Smooth muscle cell (in vitro differentiated cells): Measurements from ENCODE around the gene SMAD3. TPM values are rescaled to one million over a fixed set of nuclear protein-coding genes. Genes with fewer than 3 reads are reported as not detected.
A peak's percentile ranks its signal among the peaks of the same experiment; 100 is the strongest.

Experiments
- DNase-seq: peaks from one replicate; lab custom pipeline; 2025; ENCODE audit not compliant: unreplicated experiment; lab: John Stamatoyannopoulos, UW
- H2AFZ ChIP-seq: fragments of 200-600 bp; sonication (generic); 2 replicates; pipeline ENCODE4 v1.6.0; 2016; ENCODE audit warnings: antibody characterized with exemption, low read depth, mild to moderate bottlenecking
- H3F3A ChIP-seq: fragments of 200-600 bp; sonication (generic); 2 replicates; pipeline ENCODE4 v1.6.0; 2017; ENCODE audit warnings: antibody characterized with exemption, low read depth
- H3K27ac ChIP-seq: fragments of 200-600 bp; sonication (generic); 2 replicates; pipeline ENCODE4 v1.5.1; 2016; ENCODE audit warnings: low read depth, mild to moderate bottlenecking
- H3K27me3 ChIP-seq: fragments of 200-600 bp; sonication (generic); 2 replicates; pipeline ENCODE4 v1.6.1; 2016; ENCODE audit warnings: low read depth, mild to moderate bottlenecking
- H3K36me3 ChIP-seq: fragments of 200-600 bp; sonication (generic); 2 replicates; pipeline ENCODE4 v1.5.1; 2016; ENCODE audit warnings: low read depth
- H3K4me1 ChIP-seq: fragments of 200-600 bp; sonication (generic); 2 replicates; pipeline ENCODE4 v1.5.1; 2016; ENCODE audit warnings: low read depth
- H3K4me2 ChIP-seq: fragments of 200-600 bp; sonication (generic); 2 replicates; pipeline ENCODE4 v1.6.0; 2016; ENCODE audit warnings: mild to moderate bottlenecking
- H3K4me3 ChIP-seq: fragments of 200-600 bp; sonication (generic); 2 replicates; pipeline ENCODE4 v1.5.1; 2016; ENCODE audit warnings: mild to moderate bottlenecking
- H3K79me2 ChIP-seq: fragments of 200-600 bp; sonication (generic); 2 replicates; pipeline ENCODE4 v1.6.0; 2016; ENCODE audit warnings: low read depth, mild to moderate bottlenecking
- H3K9ac ChIP-seq: fragments of 200-600 bp; sonication (generic); 2 replicates; pipeline ENCODE4 v1.6.0; 2016; ENCODE audit warnings: low read depth
- H3K9me3 ChIP-seq: fragments of 200-600 bp; sonication (generic); replicated peaks from 2 replicates; pipeline ENCODE4 v1.5.1; 2016; ENCODE audit warnings: low read depth
- H4K20me1 ChIP-seq: fragments of 200-600 bp; sonication (generic); 2 replicates; pipeline ENCODE4 v1.6.0; 2016; ENCODE audit warnings: low read depth
- WGBS: methylation state at CpG from one replicate; pipeline ENCODE4 v1.1.7; 2016; ENCODE audit warnings: low lambda C conversion rate; 5-methylcytosine and 5-hydroxymethylcytosine counted together
- polyA plus RNA-seq: library from polyadenylated mRNA; unstranded; fragments of >200 nt; fragmentation: Nextera tagmentation; extraction: Ambion mirVana; gene quantifications from 2 replicates; pipeline ENCODE4 v1.2.1, GENCODE V29; 2016
- total RNA-seq: library from RNA; depleted of rRNA; stranded (reverse); fragments of >200 nt; gene quantifications from 2 replicates; pipeline ENCODE4 v1.2.3, GENCODE V29; 2014
- TF ChIP-seq, protein P1 (sequence below): fragments of 200-600 bp; sonication (generic); IDR thresholded peaks from 2 replicates; pipeline ENCODE4 v1.5.1; 2017; ENCODE audit warnings: borderline replicate concordance, mild to moderate bottlenecking, antibody characterized with exemption; ENCODE audit not compliant: insufficient read depth, poor library complexity, severe bottlenecking

The SMAD3 gene
- total and polyA plus RNA-seq, 2 experiments from 2014 or later = 20.2 to 21.9 TPM

DNA sequence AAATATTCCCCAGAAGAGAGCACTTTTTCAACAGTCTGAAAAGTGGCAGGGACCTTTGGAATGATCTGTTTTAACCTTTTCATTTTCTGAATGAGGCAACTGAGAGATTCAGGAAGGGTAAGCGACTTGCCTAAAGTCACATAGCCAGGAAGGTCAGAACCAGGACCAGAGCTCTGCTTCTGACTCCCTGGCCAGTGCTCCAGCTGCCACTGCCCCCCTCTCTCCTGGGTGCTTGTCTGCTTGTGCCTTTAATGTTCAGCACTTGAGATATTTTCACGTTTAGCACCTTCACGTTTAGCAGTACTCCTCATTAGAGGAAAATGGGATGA is 68.3 kb downstream of the SMAD3 start:
- H3K36me3 ChIP-seq = no peaks in the 10 kb centered on the region
- H3K4me1 ChIP-seq = peaks cover 50% of the 10 kb centered on the region
- no peak for DNase-seq
- no peak overlapping the region for H3K4me3 ChIP-seq
- WGBS = 66% methylated on average over 3 of the region's 3 CpGs
- peak overlapping the region; percentile 64 for H3K4me2 ChIP-seq
- H3F3A ChIP-seq = peaks cover 14% of the 10 kb centered on the region
- no peak overlapping the region for H3K9ac ChIP-seq
- H3K27ac ChIP-seq = peak overlapping the region; percentile 67
- peaks cover 99% of the 10 kb centered on the region for H3K79me2 ChIP-seq
- no peaks in the 10 kb centered on the region for H3K9me3 ChIP-seq
- peaks cover 16% of the 10 kb centered on the region for H4K20me1 ChIP-seq
- no peak overlapping the region for H2AFZ ChIP-seq
- H3K27me3 ChIP-seq = no peaks in the 10 kb centered on the region
- TF ChIP-seq, protein P1, sequence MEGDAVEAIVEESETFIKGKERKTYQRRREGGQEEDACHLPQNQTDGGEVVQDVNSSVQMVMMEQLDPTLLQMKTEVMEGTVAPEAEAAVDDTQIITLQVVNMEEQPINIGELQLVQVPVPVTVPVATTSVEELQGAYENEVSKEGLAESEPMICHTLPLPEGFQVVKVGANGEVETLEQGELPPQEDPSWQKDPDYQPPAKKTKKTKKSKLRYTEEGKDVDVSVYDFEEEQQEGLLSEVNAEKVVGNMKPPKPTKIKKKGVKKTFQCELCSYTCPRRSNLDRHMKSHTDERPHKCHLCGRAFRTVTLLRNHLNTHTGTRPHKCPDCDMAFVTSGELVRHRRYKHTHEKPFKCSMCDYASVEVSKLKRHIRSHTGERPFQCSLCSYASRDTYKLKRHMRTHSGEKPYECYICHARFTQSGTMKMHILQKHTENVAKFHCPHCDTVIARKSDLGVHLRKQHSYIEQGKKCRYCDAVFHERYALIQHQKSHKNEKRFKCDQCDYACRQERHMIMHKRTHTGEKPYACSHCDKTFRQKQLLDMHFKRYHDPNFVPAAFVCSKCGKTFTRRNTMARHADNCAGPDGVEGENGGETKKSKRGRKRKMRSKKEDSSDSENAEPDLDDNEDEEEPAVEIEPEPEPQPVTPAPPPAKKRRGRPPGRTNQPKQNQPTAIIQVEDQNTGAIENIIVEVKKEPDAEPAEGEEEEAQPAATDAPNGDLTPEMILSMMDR = no peak

DNA sequence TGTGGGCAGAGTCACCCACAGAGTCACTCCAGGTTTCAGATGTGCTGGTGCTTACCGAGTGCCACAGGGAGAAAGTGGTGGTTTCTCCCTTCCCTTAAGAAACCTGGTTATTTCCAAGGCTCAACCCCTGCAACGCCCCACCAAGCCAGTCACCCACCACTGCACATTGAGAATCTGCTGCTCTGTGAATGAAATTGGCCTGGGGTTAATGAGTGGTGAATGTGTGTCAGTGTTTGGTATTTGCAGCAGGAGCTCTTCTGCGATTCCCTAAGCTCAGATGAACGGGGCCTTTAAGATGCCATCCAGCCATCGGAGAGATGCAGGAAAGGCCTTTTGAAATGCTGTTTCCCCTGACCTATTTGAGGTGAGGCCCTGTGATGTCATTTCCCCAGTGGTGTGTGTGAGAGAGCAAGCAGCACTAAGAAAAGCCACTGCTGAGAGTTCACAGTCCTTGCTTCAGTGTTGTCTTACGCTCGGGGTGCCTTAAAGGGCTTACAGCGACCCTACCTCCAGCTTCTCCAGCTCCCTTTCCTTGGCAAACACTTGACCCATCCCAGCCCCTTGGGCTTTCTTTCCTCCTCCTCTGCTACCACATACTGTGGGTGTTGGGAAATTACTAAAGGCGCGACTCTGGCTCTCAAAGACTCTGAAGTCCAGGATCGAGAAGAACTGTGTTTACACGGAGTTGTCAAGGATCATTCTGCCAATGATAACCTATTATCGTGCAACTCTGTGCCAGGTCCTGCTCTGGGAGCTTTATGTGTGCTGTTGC is 68.9 kb downstream of the SMAD3 start:
- Histone ChIP-seq H3K4me2 (peak overlapping the region; percentile 64), H3K9ac (no peak overlapping the region), H3K4me3 (no peak overlapping the region), H3K36me3 (no peaks in the 10 kb centered on the region), H2AFZ (no peak overlapping the region), H4K20me1 (peaks cover 16% of the 10 kb centered on the region), H3K9me3 (no peaks in the 10 kb centered on the region), H3K79me2 (peaks cover 99% of the 10 kb centered on the region), H3K27me3 (no peaks in the 10 kb centered on the region), H3K27ac (peak overlapping the region; percentile 67), H3F3A (peaks cover 11% of the 10 kb centered on the region), H3K4me1 (peaks cover 56% of the 10 kb centered on the region)
- WGBS = 36% methylated on average over 13 of the region's 13 CpGs
- no peak for DNase-seq
- TF ChIP-seq, protein P1 = no peak

DNA sequence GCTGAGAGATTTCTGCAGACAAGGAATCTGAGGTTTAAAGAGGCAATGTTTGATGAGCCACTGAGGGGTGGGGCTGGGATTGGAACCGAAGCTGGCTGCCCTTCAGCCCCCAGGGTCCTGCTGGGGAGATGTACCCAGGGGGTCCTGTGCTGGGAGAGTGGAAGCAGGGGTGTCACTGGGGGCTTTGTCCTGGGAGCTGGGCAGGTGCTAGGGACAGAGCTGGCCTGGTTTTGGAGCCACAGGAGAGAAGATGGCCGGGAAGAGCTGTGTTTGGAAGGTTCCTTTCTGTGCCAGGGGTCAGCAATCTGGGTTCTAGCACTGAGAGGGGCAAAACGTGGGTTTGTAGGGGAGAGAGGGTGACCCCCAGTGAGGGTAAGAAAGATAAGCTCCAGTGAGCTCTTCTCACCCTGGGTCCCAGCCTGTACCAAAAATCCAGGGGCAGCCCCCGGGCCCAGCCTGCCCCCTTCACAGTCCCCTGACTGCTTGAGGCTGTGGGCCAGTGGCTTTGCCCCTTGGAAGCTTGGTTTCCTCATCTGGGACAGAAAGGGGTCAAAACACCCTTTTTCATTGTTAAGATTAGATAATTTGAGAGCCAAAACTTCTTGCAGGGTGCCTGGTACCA is 69.6 kb downstream of the SMAD3 start:
- Histone ChIP-seq H3K27me3 (no peaks in the 10 kb centered on the region), H3K27ac (peak overlapping the region; percentile 67), H2AFZ (no peak overlapping the region), H3K9ac (peak overlapping the region; percentile 14), H3K4me1 (peaks cover 58% of the 10 kb centered on the region), H4K20me1 (peaks cover 16% of the 10 kb centered on the region), H3F3A (peaks cover 9% of the 10 kb centered on the region), H3K4me2 (peak overlapping the region; percentile 64), H3K9me3 (no peaks in the 10 kb centered on the region), H3K79me2 (peaks cover 99% of the 10 kb centered on the region), H3K36me3 (no peaks in the 10 kb centered on the region), H3K4me3 (no peak overlapping the region)
- WGBS = 79% methylated on average over 4 of the region's 4 CpGs
- no peak for DNase-seq
- TF ChIP-seq, protein P1 = no peak
